ENCODE data around the gene FBXL19. TPM values are rescaled to one million over a fixed set of nuclear protein-coding genes. Genes with fewer than 3 reads are reported as not detected.

FBXL19 gene
- total and polyA plus RNA-seq, 9 of the 15 experiments (the other 6 are each of a cell fraction or from before 2014, with no cell fraction given) = 0.13 to 48.0 (median 13.5) TPM; not detected in 1

DNA sequence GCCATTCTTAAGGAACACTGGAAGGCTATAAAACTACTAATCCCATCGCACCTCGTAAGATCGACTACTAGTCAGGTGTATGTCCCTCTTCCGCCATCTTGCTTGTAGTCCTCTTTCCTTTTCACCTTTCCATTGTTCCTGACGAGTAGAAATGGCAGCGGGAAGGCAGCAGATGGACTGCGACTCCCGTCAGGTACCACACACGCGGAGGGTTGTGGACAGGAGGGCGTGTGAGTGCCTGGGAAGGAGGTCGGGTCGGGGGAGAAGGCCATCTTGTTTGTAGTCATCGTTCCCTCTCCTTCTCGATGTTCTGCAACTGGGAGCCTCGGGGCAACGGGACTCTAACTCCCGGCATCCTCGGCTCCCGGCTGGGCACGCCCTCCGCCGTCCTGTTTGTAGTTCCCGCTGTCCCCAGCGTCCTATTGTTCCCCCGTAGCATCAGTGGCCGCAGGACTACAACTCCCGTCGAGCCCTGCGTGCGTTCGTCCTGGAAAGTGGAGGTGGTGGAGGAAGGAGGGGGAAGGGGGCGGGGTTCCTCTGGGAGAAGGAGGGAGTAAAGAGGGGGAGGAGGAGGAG lies 324 bp upstream of the FBXL19 start (continued):
- TF ChIP-seq POLR2AphosphoS5 (IDR thresholded peaks at IDR 0.05; ENCODE audit: control insufficient read depth, insufficient read depth, low read depth, low read length) (peak; percentile 46; the same call in 1 of the 2 replicates), NFE2 (IDR thresholded peaks at IDR 0.05; ENCODE audit: low read depth) (peak; percentile 20; the same call in 1 of the 2 replicates), ATF7 (IDR thresholded peaks at IDR 0.05) (peak; percentile 8; the same call in 1 of the 2 replicates), PYGO2 (tag; IDR thresholded peaks at IDR 0.05) (no peak), ZNF175 (CRISPR knock-in tag; IDR thresholded peaks at IDR 0.05; ENCODE audit: low read depth) (0 out of 2 replicates have a peak, but pooled peaks have one; percentile 25), CREBBP (IDR thresholded peaks at IDR 0.05; ENCODE audit: low read depth, low read length) (no peak), ZNF23 (CRISPR knock-in tag; IDR thresholded peaks at IDR 0.05) (no peak), ESRRB (CRISPR knock-in tag; IDR thresholded peaks at IDR 0.05; ENCODE audit: borderline replicate concordance) (no peak), CHD2 (IDR thresholded peaks at IDR 0.05; ENCODE audit: low read depth, low read length) (peak; percentile 60; the same call in 1 of the 2 replicates), ZFP30 (CRISPR knock-in tag; IDR thresholded peaks at IDR 0.05; ENCODE audit: borderline replicate concordance) (no peak)
- TF ChIP-seq, protein P1, sequence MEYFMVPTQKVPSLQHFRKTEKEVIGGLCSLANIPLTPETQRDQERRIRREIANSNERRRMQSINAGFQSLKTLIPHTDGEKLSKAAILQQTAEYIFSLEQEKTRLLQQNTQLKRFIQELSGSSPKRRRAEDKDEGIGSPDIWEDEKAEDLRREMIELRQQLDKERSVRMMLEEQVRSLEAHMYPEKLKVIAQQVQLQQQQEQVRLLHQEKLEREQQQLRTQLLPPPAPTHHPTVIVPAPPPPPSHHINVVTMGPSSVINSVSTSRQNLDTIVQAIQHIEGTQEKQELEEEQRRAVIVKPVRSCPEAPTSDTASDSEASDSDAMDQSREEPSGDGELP (CRISPR knock-in tag; IDR thresholded peaks at IDR 0.05; ENCODE audit: borderline replicate concordance) = peak; percentile 47; the same call in 1 of the 2 replicates
- TF ChIP-seq, protein P2, sequence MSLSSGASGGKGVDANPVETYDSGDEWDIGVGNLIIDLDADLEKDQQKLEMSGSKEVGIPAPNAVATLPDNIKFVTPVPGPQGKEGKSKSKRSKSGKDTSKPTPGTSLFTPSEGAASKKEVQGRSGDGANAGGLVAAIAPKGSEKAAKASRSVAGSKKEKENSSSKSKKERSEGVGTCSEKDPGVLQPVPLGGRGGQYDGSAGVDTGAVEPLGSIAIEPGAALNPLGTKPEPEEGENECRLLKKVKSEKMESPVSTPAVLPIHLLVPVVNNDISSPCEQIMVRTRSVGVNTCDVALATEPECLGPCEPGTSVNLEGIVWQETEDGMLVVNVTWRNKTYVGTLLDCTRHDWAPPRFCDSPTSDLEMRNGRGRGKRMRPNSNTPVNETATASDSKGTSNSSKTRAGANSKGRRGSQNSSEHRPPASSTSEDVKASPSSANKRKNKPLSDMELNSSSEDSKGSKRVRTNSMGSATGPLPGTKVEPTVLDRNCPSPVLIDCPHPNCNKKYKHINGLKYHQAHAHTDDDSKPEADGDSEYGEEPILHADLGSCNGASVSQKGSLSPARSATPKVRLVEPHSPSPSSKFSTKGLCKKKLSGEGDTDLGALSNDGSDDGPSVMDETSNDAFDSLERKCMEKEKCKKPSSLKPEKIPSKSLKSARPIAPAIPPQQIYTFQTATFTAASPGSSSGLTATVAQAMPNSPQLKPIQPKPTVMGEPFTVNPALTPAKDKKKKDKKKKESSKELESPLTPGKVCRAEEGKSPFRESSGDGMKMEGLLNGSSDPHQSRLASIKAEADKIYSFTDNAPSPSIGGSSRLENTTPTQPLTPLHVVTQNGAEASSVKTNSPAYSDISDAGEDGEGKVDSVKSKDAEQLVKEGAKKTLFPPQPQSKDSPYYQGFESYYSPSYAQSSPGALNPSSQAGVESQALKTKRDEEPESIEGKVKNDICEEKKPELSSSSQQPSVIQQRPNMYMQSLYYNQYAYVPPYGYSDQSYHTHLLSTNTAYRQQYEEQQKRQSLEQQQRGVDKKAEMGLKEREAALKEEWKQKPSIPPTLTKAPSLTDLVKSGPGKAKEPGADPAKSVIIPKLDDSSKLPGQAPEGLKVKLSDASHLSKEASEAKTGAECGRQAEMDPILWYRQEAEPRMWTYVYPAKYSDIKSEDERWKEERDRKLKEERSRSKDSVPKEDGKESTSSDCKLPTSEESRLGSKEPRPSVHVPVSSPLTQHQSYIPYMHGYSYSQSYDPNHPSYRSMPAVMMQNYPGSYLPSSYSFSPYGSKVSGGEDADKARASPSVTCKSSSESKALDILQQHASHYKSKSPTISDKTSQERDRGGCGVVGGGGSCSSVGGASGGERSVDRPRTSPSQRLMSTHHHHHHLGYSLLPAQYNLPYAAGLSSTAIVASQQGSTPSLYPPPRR (CRISPR knock-in tag; IDR thresholded peaks at IDR 0.05; ENCODE audit: borderline replicate concordance) = 0 out of 2 replicates have a peak, but pooled peaks have one; percentile 58
- TF ChIP-seq, protein P3, sequence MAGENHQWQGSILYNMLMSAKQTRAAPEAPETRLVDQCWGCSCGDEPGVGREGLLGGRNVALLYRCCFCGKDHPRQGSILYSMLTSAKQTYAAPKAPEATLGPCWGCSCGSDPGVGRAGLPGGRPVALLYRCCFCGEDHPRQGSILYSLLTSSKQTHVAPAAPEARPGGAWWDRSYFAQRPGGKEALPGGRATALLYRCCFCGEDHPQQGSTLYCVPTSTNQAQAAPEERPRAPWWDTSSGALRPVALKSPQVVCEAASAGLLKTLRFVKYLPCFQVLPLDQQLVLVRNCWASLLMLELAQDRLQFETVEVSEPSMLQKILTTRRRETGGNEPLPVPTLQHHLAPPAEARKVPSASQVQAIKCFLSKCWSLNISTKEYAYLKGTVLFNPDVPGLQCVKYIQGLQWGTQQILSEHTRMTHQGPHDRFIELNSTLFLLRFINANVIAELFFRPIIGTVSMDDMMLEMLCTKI (IDR thresholded peaks at IDR 0.05; ENCODE audit: partially characterized antibody) = no peak
- TF ChIP-seq, protein P4, sequence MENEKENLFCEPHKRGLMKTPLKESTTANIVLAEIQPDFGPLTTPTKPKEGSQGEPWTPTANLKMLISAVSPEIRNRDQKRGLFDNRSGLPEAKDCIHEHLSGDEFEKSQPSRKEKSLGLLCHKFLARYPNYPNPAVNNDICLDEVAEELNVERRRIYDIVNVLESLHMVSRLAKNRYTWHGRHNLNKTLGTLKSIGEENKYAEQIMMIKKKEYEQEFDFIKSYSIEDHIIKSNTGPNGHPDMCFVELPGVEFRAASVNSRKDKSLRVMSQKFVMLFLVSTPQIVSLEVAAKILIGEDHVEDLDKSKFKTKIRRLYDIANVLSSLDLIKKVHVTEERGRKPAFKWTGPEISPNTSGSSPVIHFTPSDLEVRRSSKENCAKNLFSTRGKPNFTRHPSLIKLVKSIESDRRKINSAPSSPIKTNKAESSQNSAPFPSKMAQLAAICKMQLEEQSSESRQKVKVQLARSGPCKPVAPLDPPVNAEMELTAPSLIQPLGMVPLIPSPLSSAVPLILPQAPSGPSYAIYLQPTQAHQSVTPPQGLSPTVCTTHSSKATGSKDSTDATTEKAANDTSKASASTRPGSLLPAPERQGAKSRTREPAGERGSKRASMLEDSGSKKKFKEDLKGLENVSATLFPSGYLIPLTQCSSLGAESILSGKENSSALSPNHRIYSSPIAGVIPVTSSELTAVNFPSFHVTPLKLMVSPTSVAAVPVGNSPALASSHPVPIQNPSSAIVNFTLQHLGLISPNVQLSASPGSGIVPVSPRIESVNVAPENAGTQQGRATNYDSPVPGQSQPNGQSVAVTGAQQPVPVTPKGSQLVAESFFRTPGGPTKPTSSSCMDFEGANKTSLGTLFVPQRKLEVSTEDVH (IDR thresholded peaks at IDR 0.05; ENCODE audit: low read depth, partially characterized antibody) = no peak

All from K562 (cell line).